Liver (tissue), 9 donors: ENCODE measurements around the gene LRRC10. TPM values are rescaled to one million over a fixed set of nuclear protein-coding genes. Genes with fewer than 3 reads are reported as not detected.
A peak's percentile ranks its signal among the peaks of the same experiment; 100 is the strongest.

Experiments used
- DNase-seq: peaks from one replicate; pipeline ENCODE4 v3.0.0-alpha.2; 2017; ENCODE audit warnings: low spot score
- H3K27ac ChIP-seq, 2 donors: one replicate each; pipeline ENCODE4 v1.7.0; 2013; ENCODE audit warnings: inconsistent platforms in 2 of 2, low read length in 2 of 2, control low read depth in 1 of 2, low read depth in 1 of 2, mild to moderate bottlenecking in 1 of 2
- H3K27me3 ChIP-seq, 4 donors: one replicate each; pipeline versions ENCODE4 v1.6.1 to v1.7.0; 2013; ENCODE audit warnings: low read length in 3 of 4, inconsistent platforms in 1 of 4, mild to moderate bottlenecking in 1 of 4, moderate library complexity in 1 of 4; ENCODE audit not compliant: control insufficient read depth in 4 of 4, insufficient read depth in 4 of 4
- H3K36me3 ChIP-seq, 4 donors: one replicate each; pipeline versions ENCODE4 v1.6.1 to v1.7.0; 2013; ENCODE audit warnings: low read length in 3 of 4, mild to moderate bottlenecking in 3 of 4, low read depth in 1 of 4, moderate library complexity in 1 of 4; ENCODE audit not compliant: control insufficient read depth in 4 of 4, insufficient read depth in 3 of 4
- H3K4me1 ChIP-seq, 4 donors: one replicate each; pipeline versions ENCODE4 v1.6.1 to v1.7.0; 2013; ENCODE audit warnings: low read length in 3 of 4, mild to moderate bottlenecking in 3 of 4, moderate library complexity in 1 of 4; ENCODE audit not compliant: control insufficient read depth in 4 of 4, insufficient read depth in 4 of 4
- H3K4me3 ChIP-seq, 3 donors: one replicate each; pipeline versions ENCODE4 v1.6.1 to v1.7.0; 2013; ENCODE audit warnings: low read length in 3 of 3, control low read depth in 1 of 3, low read depth in 1 of 3, mild to moderate bottlenecking in 1 of 3
- H3K9ac ChIP-seq, 2 donors: one replicate each; pipeline ENCODE4 v1.7.0; 2013; ENCODE audit warnings: low read length in 2 of 2, mild to moderate bottlenecking in 2 of 2, moderate library complexity in 2 of 2, control low read depth in 1 of 2, low read depth in 1 of 2
- H3K9me3 ChIP-seq, 4 donors: one replicate each; pipeline versions ENCODE4 v1.6.1 to v1.7.0; 2013; ENCODE audit warnings: low read length in 3 of 4; ENCODE audit not compliant: control insufficient read depth in 4 of 4
- EGR1 ChIP-seq, 2 donors: IDR thresholded peaks; 2 replicates each; pipeline ENCODE4 v1.6.1; 2016 to 2018; ENCODE audit warnings: antibody characterized with exemption in 2 of 2, low read depth in 2 of 2
- FOXA1 ChIP-seq: IDR thresholded peaks from 2 replicates; pipeline ENCODE4 v1.6.1; 2016; ENCODE audit warnings: antibody characterized with exemption
- FOXA2 ChIP-seq: IDR thresholded peaks from 2 replicates; pipeline ENCODE4 v1.6.1; 2016; ENCODE audit warnings: antibody characterized with exemption
- GABPA ChIP-seq, 2 donors: IDR thresholded peaks in 1 of 2; conservative IDR thresholded peaks in 1 of 2; 2 replicates each; pipeline ENCODE4 v1.6.1; 2016; ENCODE audit warnings: antibody characterized with exemption in 2 of 2, mild to moderate bottlenecking in 1 of 2, moderate library complexity in 1 of 2
- HNF4A ChIP-seq, 2 donors: conservative IDR thresholded peaks; 2 replicates each; pipeline ENCODE4 v1.6.1; 2016; ENCODE audit warnings: antibody characterized with exemption in 2 of 2, mild to moderate bottlenecking in 2 of 2
- MAX ChIP-seq: IDR thresholded peaks from 2 replicates; pipeline ENCODE4 v1.6.1; 2016; ENCODE audit warnings: antibody characterized with exemption
- NR2F2 ChIP-seq: IDR thresholded peaks from 2 replicates; pipeline ENCODE4 v1.6.1; 2016; ENCODE audit warnings: antibody characterized with exemption
- RAD21 ChIP-seq, 2 donors: IDR thresholded peaks; 2 replicates each; pipeline ENCODE4 v1.6.1; 2016; ENCODE audit warnings: antibody characterized with exemption in 2 of 2, mild to moderate bottlenecking in 2 of 2
- RXRA ChIP-seq, 2 donors: IDR thresholded peaks; 2 replicates each; pipeline ENCODE4 v1.6.1; 2017 to 2018; ENCODE audit warnings: antibody characterized with exemption in 2 of 2, mild to moderate bottlenecking in 1 of 2
- SP1 ChIP-seq: IDR thresholded peaks from 2 replicates; pipeline ENCODE4 v1.6.1; 2018; ENCODE audit warnings: antibody characterized with exemption, mild to moderate bottlenecking
- TAF1 ChIP-seq: conservative IDR thresholded peaks from 2 replicates; pipeline ENCODE4 v1.6.1; 2016; ENCODE audit warnings: antibody characterized with exemption, mild to moderate bottlenecking
- WGBS: extraction: QIAGEN DNeasy Blood & Tissue Kit; methylation state at CpG from one replicate; pipeline ENCODE4 v1.1.7; 2013; 5-methylcytosine and 5-hydroxymethylcytosine counted together
- polyA plus RNA-seq, 2 donors: library from polyadenylated mRNA; stranded (reverse) in 1 of 2; unstranded in 1 of 2; fragments of 200-250 nt in 1 of 2; fragments of >200 nt in 1 of 2; fragmentation: Nextera tagmentation in 1 of 2; extraction: Ambion mirVana in 1 of 2; gene quantifications; one replicate each; pipeline versions ENCODE4 v1.2.1 to v1.2.3, GENCODE V29; 2013 to 2015
- total RNA-seq, 2 donors: library from RNA; depleted of rRNA; stranded (reverse); fragments of >200 nt; gene quantifications; one replicate each; pipeline ENCODE4 v1.2.3, GENCODE V29; 2014
- TF ChIP-seq, protein P1 (sequence below): IDR thresholded peaks from 2 replicates; pipeline ENCODE4 v1.6.1; 2016; ENCODE audit warnings: antibody characterized with exemption
- TF ChIP-seq, protein P2 (sequence below): IDR thresholded peaks from 2 replicates; pipeline ENCODE4 v1.6.1; 2016; ENCODE audit warnings: antibody characterized with exemption
- donor health status: healthy.
- donor health status: healthy.
- donor health status: healthy.
- donor health status: healthy.
- donor health status: healthy.

Gene LRRC10
- total and polyA plus RNA-seq, 4 donors: not detected

DNA sequence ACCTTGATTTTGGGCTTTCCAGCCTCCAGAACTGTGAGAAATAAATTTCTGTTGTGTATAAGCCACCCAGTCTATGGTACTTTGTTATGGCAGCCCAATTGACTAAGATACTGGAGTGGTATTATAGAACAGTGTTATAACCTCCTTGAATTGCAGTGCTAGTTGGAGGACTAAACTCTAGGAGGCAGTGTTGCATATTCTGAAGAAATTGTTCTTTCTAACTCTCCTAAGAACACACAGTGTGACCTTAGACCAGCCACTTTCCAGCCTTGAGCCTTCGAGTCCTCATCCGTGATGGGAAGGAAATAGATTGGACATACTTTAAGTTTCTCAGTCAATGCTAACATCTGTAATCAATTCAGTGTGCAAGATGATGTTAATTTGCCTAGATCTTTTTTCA is 22.4 kb upstream of the LRRC10 start:
- Histone ChIP-seq H3K27ac (no peak overlapping the region), H3K4me1 (no peaks in the 10 kb centered on the region), H3K9me3 (no peaks in the 10 kb centered on the region), H3K4me3 (no peak overlapping the region), H3K27me3 (no peaks in the 10 kb centered on the region), H3K36me3 (no peaks in the 10 kb centered on the region), H3K9ac (no peak overlapping the region)
- WGBS: 97% methylated on average over 2 of the region's 2 CpGs
- TF ChIP-seq HNF4A (conservative IDR thresholded peaks at IDR 0.05) (no peak), RAD21 (IDR thresholded peaks at IDR 0.05) (no peak), GABPA (IDR thresholded peaks at IDR 0.05 in 1 of 2, conservative IDR thresholded peaks at IDR 0.05 in 1 of 2) (no peak), SP1 (no peak), TAF1 (no peak), MAX (no peak), NR2F2 (no peak), EGR1 (IDR thresholded peaks at IDR 0.05; ENCODE audit: low read depth in 2 of 2) (no peak), RXRA (IDR thresholded peaks at IDR 0.05) (no peak)
- TF ChIP-seq, protein P1, sequence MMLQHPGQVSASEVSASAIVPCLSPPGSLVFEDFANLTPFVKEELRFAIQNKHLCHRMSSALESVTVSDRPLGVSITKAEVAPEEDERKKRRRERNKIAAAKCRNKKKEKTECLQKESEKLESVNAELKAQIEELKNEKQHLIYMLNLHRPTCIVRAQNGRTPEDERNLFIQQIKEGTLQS: no peak
- TF ChIP-seq, protein P2, sequence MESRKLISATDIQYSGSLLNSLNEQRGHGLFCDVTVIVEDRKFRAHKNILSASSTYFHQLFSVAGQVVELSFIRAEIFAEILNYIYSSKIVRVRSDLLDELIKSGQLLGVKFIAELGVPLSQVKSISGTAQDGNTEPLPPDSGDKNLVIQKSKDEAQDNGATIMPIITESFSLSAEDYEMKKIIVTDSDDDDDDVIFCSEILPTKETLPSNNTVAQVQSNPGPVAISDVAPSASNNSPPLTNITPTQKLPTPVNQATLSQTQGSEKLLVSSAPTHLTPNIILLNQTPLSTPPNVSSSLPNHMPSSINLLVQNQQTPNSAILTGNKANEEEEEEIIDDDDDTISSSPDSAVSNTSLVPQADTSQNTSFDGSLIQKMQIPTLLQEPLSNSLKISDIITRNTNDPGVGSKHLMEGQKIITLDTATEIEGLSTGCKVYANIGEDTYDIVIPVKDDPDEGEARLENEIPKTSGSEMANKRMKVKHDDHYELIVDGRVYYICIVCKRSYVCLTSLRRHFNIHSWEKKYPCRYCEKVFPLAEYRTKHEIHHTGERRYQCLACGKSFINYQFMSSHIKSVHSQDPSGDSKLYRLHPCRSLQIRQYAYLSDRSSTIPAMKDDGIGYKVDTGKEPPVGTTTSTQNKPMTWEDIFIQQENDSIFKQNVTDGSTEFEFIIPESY: no peak
- no peak for DNase-seq

- no peak overlapping the region for H3K27ac ChIP-seq
- WGBS: 82% methylated on average over 6 of the region's 6 CpGs
- H3K4me3 ChIP-seq: no peak overlapping the region
- no peaks in the 10 kb centered on the region for H3K9me3 ChIP-seq
- TF ChIP-seq HNF4A (conservative IDR thresholded peaks at IDR 0.05) (peak in 1 of 2 donors; percentile 36), FOXA2 (no peak), MAX (no peak), FOXA1 (no peak)
- H3K9ac ChIP-seq: no peak overlapping the region
- no peaks in the 10 kb centered on the region for H3K4me1 ChIP-seq
- H3K36me3 ChIP-seq: no peaks in the 10 kb centered on the region
- no peaks in the 10 kb centered on the region for H3K27me3 ChIP-seq
- DNase-seq: no peak
These were observed 19.5 kb upstream of the LRRC10 start for GRCh38 chr12:69630191-69630590.

DNA sequence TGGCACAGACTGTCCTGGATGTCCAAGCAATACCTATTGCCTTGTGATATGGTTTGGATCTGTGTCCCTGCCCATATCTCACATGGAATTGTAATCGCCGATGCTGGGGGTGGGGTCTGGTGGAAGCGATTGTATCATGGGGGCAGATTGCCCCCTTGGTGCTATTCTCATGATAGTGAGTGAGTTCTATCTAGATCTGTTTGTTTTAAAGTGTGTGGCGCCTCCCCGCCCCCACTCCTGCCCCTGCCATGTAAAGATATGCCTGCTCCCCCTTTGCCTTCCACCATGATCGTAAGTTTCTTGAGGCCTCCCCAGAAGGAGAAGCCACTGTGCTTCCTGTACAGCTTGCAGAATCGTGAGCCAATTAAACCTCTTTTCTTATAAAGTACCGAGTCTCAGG is 16.8 kb upstream of the LRRC10 start:
- TF ChIP-seq GABPA (IDR thresholded peaks at IDR 0.05 in 1 of 2, conservative IDR thresholded peaks at IDR 0.05 in 1 of 2) (no peak), FOXA1 (no peak), FOXA2 (no peak), HNF4A (conservative IDR thresholded peaks at IDR 0.05) (no peak)
- no peaks in the 10 kb centered on the region for H3K27me3 ChIP-seq
- 72% methylated on average over 8 of the region's 8 CpGs for WGBS
- no peak overlapping the region for H3K27ac ChIP-seq
- no peaks in the 10 kb centered on the region for H3K9me3 ChIP-seq
- no peak overlapping the region for H3K4me3 ChIP-seq
- DNase-seq: peak; percentile 56
- no peaks in the 10 kb centered on the region for H3K4me1 ChIP-seq
- H3K9ac ChIP-seq: no peak overlapping the region
- no peaks in the 10 kb centered on the region for H3K36me3 ChIP-seq
